Activated CD8-positive, alpha-beta T cell treated with anti-CD3 and anti-CD28 coated beads for 36 hours (primary cell): Measurements from ENCODE around the gene UGGT2. TPM values are rescaled to one million over a fixed set of nuclear protein-coding genes. Genes with fewer than 3 reads are reported as not detected.

Source experiments
- ATAC-seq: fragments of 200-7000 bp; cut with Tn5 transposase; one replicate; pipeline ENCODE4 v1.10.0; 2021; ENCODE audit warnings: mild to moderate bottlenecking, moderate library complexity
- CTCF ChIA-PET: fragments of 350-600 bp; sonication (Branson Sonifier 250); formaldehyde crosslinking; loops from one replicate; lab custom pipeline; 2021; ENCODE audit warnings: antibody characterized with exemption; lab: Charles Lee
- POLR2A ChIA-PET: fragments of 350-600 bp; sonication (Branson Sonifier 250); formaldehyde crosslinking; loops from one replicate; lab custom pipeline; 2021; ENCODE audit warnings: antibody characterized with exemption; lab: Charles Lee
- DNase-seq: peaks from one replicate; pipeline ENCODE4 v3.0.0-alpha.2; 2020
- H3K27ac Mint-ChIP-seq: one replicate; pipeline ENCODE4 v1.8.0; 2021; ENCODE audit warnings: mild to moderate bottlenecking, mixed read lengths
- H3K27me3 Mint-ChIP-seq: one replicate; pipeline ENCODE4 v1.8.0; 2021; ENCODE audit warnings: mixed read lengths
- H3K36me3 Mint-ChIP-seq: one replicate; pipeline ENCODE4 v1.8.0; 2021; ENCODE audit warnings: low read depth, mixed read lengths
- H3K4me1 Mint-ChIP-seq: one replicate; pipeline ENCODE4 v1.8.0; 2021; ENCODE audit warnings: low read depth, mixed read lengths
- H3K4me3 Mint-ChIP-seq: one replicate; pipeline ENCODE4 v1.8.0; 2021; ENCODE audit warnings: mild to moderate bottlenecking, moderate library complexity, mixed read lengths
- H3K9me3 Mint-ChIP-seq: one replicate; pipeline ENCODE4 v1.8.0; 2021; ENCODE audit warnings: mixed read lengths
- intact Hi-C: fragments of 100-400 bp; cut with micrococcal nuclease; formaldehyde crosslinking; loops from one replicate; pipeline ENCODE4 v1.10.0; 2022
- total RNA-seq, 2 experiments: library from RNA; stranded (reverse); gene quantifications; one replicate each; pipeline ENCODE4 v1.2.3, GENCODE V29; 2021
- TF ChIP-seq, protein P1 (sequence below): fragments of 200-600 bp; IDR thresholded peaks from one replicate; pipeline ENCODE4 v1.8.0; 2022; ENCODE audit warnings: antibody characterized with exemption, mild to moderate bottlenecking

UGGT2 gene
- total RNA-seq, 2 experiments from 2014 or later, result not detected

DNA sequence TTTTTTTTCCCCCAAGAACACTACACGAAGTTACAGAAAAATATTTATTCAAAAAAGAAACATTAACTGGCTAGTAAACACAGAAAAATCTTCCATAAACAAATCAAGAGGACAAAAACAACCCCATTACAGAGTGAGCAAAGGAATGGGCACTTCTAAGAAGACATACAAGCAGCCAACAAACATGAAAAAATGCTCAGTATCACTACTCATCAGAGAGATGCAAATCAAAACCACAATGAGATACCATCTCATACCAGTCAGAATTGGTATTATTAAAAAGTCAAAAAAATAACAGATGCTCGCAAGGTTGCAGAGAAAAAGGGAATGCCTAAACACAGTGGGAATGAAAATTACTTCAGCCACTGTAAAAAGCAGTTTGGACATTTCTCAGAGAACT lies 131.7 kb downstream of the UGGT2 start:
- ATAC-seq (no peak), DNase-seq (no peak)
- Mint-ChIP-seq H3K4me1 (no peaks in the 10 kb centered on the region), H3K36me3 (no peaks in the 10 kb centered on the region), H3K27ac (no peak overlapping the region), H3K4me3 (no peak overlapping the region), H3K9me3 (peaks cover 2% of the 10 kb centered on the region), H3K27me3 (no peaks in the 10 kb centered on the region)
- TF ChIP-seq, protein P1, sequence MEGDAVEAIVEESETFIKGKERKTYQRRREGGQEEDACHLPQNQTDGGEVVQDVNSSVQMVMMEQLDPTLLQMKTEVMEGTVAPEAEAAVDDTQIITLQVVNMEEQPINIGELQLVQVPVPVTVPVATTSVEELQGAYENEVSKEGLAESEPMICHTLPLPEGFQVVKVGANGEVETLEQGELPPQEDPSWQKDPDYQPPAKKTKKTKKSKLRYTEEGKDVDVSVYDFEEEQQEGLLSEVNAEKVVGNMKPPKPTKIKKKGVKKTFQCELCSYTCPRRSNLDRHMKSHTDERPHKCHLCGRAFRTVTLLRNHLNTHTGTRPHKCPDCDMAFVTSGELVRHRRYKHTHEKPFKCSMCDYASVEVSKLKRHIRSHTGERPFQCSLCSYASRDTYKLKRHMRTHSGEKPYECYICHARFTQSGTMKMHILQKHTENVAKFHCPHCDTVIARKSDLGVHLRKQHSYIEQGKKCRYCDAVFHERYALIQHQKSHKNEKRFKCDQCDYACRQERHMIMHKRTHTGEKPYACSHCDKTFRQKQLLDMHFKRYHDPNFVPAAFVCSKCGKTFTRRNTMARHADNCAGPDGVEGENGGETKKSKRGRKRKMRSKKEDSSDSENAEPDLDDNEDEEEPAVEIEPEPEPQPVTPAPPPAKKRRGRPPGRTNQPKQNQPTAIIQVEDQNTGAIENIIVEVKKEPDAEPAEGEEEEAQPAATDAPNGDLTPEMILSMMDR, result no peak
- intact Hi-C loops, result no loop called here
- ChIA-PET POLR2A (no interaction called here), CTCF (no interaction called here)

DNA sequence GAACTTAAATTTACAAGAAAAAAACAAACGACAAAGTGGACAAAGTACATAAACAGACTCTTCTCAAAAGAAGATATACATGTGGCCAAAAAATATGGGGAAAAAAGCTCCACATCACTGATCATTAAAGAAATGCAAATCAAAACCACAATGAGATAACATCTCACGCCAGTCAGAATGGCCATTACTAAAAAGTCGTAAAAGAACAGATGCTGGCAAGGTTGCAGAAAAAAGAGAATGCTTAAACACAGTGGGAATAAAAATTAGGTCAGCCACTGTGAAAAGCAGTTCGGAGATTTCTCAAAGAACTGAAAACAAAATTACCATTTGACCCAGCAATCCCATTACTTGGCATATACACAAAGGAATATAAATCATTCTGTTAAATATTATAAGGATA lies 132.7 kb downstream of the UGGT2 start:
- DNase-seq (no peak), ATAC-seq (no peak)
- ChIA-PET POLR2A (no interaction called here), CTCF (no interaction called here)
- H3K36me3 Mint-ChIP-seq, result no peaks in the 10 kb centered on the region
- no peaks in the 10 kb centered on the region for H3K27me3 Mint-ChIP-seq
- no peaks in the 10 kb centered on the region for H3K4me1 Mint-ChIP-seq
- TF ChIP-seq, protein P1, result no peak
- no peak overlapping the region for H3K27ac Mint-ChIP-seq
- H3K9me3 Mint-ChIP-seq, result peaks cover 2% of the 10 kb centered on the region
- H3K4me3 Mint-ChIP-seq, result no peak overlapping the region
- intact Hi-C loops, result no loop called here

DNA sequence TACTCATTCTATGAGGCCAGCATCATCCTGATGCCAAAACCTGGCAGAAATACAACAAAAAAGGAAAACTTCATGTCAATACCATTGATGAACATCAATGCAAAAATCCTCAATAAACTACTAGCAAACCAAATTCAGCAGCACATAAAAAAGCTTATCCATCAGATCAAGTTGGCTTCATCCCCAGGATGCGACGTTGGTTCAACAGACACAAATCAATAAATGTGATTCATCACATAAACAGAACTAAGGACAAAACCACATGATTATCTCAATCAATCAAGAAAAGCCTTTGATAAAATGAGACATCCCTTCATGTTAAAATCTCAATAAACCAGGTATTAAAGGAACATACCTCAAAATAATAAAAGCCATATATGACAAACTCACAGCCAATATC lies 134.3 kb downstream of the UGGT2 start:
- Mint-ChIP-seq H3K4me3 (no peak overlapping the region), H3K27ac (no peak overlapping the region), H3K27me3 (no peaks in the 10 kb centered on the region), H3K9me3 (peaks cover 2% of the 10 kb centered on the region), H3K36me3 (no peaks in the 10 kb centered on the region), H3K4me1 (no peaks in the 10 kb centered on the region)
- TF ChIP-seq, protein P1, result no peak
- ATAC-seq (no peak), DNase-seq (no peak)
- POLR2A ChIA-PET, result no interaction called here
- intact Hi-C loops, result no loop called here
- CTCF ChIA-PET, result no interaction called here

DNA sequence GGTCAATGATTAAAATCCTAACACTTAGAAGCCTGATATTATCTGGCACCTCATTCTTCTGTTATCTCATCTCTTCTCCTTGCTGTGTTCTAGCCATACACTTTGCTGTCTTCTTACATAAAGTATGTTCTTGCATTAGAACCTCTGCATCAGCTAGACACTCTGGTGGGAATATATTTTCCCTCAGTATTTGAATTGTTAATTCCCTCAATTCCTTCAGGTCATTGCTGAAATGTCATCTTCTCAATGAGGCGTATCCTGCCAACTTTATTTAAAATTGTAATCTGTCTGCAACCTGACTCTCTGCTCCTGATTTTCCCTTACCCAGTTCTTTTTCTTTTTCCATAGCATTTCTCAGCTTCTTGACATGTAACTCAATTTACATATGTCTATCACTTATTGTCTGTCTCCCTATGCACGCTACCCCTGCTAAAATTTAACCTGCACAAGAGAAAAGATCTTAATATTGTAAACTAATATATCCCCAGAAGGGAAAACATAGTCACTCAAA lies 138.2 kb downstream of the UGGT2 start:
- Mint-ChIP-seq H3K36me3 (no peaks in the 10 kb centered on the region), H3K4me3 (no peak overlapping the region), H3K27ac (no peak overlapping the region), H3K9me3 (no peaks in the 10 kb centered on the region), H3K27me3 (no peaks in the 10 kb centered on the region), H3K4me1 (no peaks in the 10 kb centered on the region)
- ChIA-PET POLR2A (no interaction called here), CTCF (no interaction called here)
- ATAC-seq (no peak), DNase-seq (no peak)
- TF ChIP-seq, protein P1, result no peak
- intact Hi-C loops, result no loop called here

DNA sequence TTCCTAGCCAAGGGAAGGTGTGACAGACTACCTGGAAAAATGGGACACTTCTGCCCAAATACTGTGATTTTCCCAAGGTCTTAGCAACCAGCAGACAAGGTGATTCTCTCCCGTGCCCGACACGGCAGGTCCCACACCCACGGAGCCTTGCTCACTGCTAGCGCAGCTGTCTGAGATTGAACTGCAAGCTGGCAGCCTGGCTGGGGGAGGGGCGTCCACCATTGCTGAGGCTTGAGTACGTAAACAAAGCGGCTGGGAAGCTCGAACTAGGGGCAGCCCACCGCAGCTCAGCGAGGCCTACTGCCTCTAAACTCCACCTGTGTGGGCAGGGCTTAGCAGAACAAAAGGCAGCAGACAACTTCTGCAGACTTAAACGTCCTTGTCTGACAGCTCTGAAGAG lies 146.2 kb downstream of the UGGT2 start:
- ChIA-PET POLR2A (no interaction called here), CTCF (no interaction called here)
- Mint-ChIP-seq H3K27me3 (no peaks in the 10 kb centered on the region), H3K4me3 (no peak overlapping the region), H3K27ac (no peak overlapping the region), H3K36me3 (no peaks in the 10 kb centered on the region), H3K4me1 (no peaks in the 10 kb centered on the region), H3K9me3 (no peaks in the 10 kb centered on the region)
- TF ChIP-seq, protein P1, result no peak
- DNase-seq (no peak), ATAC-seq (no peak)
- intact Hi-C loops, result no loop called here
